ENCODE measurements around the gene ZDHHC11B. TPM values are rescaled to one million over a fixed set of nuclear protein-coding genes. Genes with fewer than 3 reads are reported as not detected.
"Not testable (repeated sequence)": the region's sequence is repeated elsewhere in the genome, so short reads cannot be mapped to it uniquely, and the experiment has no call there.

The ZDHHC11B gene
- total RNA-seq, 8 experiments from 2014 or later = 0.24 to 8.6 (median 3.3) TPM; not detected in 1

- H3K27ac ChIP-seq; in situ Hi-C loops (cut with MboI; ENCODE audit: low pct_unique_long_range_greater_than_20kb in 2 of 9, low sequenced_read_pairs in 9 of 9, unreplicated experiment in 9 of 9); H3K4me3 ChIP-seq; H3K4me1 ChIP-seq (replicated peaks in 1 of 2): not testable (repeated sequence)
- ATAC-seq (replicated peaks in 6 of 8) = peak in 1 of 8 experiments; percentile 49
- WGBS, 10 experiments = 93 to 100% methylated on average over 1 to 2 of the region's 4 CpGs; no CpG with 5 or more reads in 8 of the 10 experiments
These were observed 16.5 kb upstream of the ZDHHC11B start for GRCh38 chr5:801055-801454.

DNA sequence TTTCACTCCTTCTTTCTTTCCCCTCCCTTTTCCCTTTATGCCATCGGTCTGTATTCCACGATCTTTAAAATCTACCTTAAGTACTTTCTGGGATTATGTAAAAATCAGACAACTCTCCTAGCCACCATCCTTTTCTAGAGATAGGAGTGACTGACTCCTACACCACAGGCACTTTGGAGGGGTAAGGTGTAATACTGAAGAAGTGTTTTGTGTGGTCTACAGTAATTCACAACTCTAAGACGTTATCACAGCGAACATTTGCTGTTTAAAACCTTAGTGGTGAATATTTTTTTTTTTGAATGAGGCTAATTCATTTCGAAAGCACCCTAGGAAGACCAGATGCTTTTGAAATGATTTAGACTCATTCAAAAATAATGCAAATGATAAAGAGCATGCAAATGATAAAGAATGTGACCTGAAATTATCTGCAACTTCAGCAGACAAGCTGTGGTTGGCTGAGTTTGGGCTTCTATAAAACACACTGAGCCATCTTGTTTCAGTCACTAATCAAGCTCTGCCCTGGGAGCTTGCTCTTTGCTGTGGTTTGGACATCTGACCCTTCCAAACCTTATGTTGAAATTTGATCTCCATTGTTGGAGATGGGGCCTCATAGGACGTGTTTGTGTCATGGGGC is 14.1 kb upstream of the ZDHHC11B start:
- in situ Hi-C loops (cut with MboI; ENCODE audit: low pct_unique_long_range_greater_than_20kb in 2 of 9, low sequenced_read_pairs in 9 of 9, unreplicated experiment in 9 of 9); H3K4me1 ChIP-seq (replicated peaks in 1 of 2); H3K27ac ChIP-seq; H3K4me3 ChIP-seq: not testable (repeated sequence)
- WGBS, 10 experiments = 80% methylated on average over 1 of the region's 6 CpGs; no CpG with 5 or more reads in 9 of the 10 experiments
- ATAC-seq (replicated peaks in 6 of 8) = peak in 2 of 8 experiments; percentile 23 to 47

DNA sequence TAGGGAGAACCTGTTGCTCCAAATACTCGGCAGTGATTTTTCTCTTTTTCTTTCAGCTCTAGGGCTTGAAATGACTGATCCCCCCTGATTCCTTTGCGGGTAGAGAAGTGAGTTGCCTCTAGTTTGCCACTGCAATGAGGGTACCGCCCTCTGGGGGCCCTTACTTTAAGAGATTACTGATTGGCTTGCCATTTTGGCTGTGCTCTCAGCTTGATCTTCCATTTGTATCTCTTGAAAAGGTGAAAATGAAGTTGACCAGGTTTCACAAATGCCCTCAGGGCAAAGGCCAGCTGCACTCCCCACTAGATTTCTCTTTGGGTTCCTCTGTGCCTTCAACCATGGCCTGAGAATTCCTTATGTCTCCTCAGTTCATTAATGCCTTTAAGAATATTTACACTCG is 13.5 kb upstream of the ZDHHC11B start:
- in situ Hi-C loops (cut with MboI; ENCODE audit: low pct_unique_long_range_greater_than_20kb in 2 of 9, low sequenced_read_pairs in 9 of 9, unreplicated experiment in 9 of 9); ATAC-seq (replicated peaks in 6 of 8): not testable (repeated sequence)

DNA sequence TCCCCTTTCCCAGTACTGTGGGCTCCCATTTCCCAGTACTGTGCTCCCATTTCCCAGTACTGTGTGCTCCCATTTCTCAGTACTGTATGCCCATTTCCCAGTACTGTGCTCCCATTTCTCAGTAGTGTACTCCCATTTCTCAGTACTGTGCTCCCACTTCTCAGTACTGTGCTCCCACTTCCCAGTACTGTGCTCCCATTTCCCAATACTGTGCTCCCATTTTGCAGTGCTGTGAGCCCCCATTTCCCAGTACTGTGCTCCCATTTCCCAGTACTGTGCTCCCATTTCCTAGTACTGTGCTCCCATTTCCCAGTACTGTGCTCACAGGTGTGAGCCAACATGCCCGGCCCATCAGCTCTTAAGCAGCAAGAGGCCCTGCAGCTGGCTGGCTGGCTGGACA is 11.3 kb upstream of the ZDHHC11B start:
- H3K27ac ChIP-seq; H3K4me3 ChIP-seq; in situ Hi-C loops (cut with MboI; ENCODE audit: low pct_unique_long_range_greater_than_20kb in 2 of 9, low sequenced_read_pairs in 9 of 9, unreplicated experiment in 9 of 9); ATAC-seq (replicated peaks in 6 of 8); H3K4me1 ChIP-seq (replicated peaks in 1 of 2): not testable (repeated sequence)
- no CpG with 5 or more reads among the region's 1 CpG for WGBS, 10 experiments

More for the DNA sequence above, 13.5 kb upstream of the ZDHHC11B start:
- not testable (repeated sequence) for H3K27ac ChIP-seq; H3K4me1 ChIP-seq (replicated peaks in 1 of 2); H3K4me3 ChIP-seq
- WGBS, 10 experiments = 44 to 100% (median 70%) methylated on average over 1 to 2 of the region's 4 CpGs; no CpG with 5 or more reads in 7 of the 10 experiments

GRCh38 chr5:794948-795347 is 10.4 kb upstream of the ZDHHC11B start:
- H3K4me1 ChIP-seq (replicated peaks in 1 of 2); ATAC-seq (replicated peaks in 6 of 8); in situ Hi-C loops (cut with MboI; ENCODE audit: low pct_unique_long_range_greater_than_20kb in 2 of 9, low sequenced_read_pairs in 9 of 9, unreplicated experiment in 9 of 9); H3K27ac ChIP-seq; H3K4me3 ChIP-seq: not testable (repeated sequence)
- WGBS, 10 experiments = 43 to 83% (median 61%) methylated on average over 1 of the region's 1 CpG; no CpG with 5 or more reads in 6 of the 10 experiments

- 75 to 95% (median 86%) methylated on average over 4 to 6 of the region's 10 CpGs; no CpG with 5 or more reads in 6 of the 10 experiments for WGBS, 10 experiments
- in situ Hi-C loops (cut with MboI; ENCODE audit: low pct_unique_long_range_greater_than_20kb in 2 of 9, low sequenced_read_pairs in 9 of 9, unreplicated experiment in 9 of 9) = loop anchor here in 1 of 9 experiments (10.0 kb wide), 1 partner anchor 94 kb away; the partner anchor contains the start of gene TPPP
- ATAC-seq (replicated peaks in 6 of 8); H3K4me3 ChIP-seq; H3K4me1 ChIP-seq (replicated peaks in 1 of 2); H3K27ac ChIP-seq: not testable (repeated sequence)
These were observed 4.2 kb upstream of the ZDHHC11B start for GRCh38 chr5:788703-789102.

DNA sequence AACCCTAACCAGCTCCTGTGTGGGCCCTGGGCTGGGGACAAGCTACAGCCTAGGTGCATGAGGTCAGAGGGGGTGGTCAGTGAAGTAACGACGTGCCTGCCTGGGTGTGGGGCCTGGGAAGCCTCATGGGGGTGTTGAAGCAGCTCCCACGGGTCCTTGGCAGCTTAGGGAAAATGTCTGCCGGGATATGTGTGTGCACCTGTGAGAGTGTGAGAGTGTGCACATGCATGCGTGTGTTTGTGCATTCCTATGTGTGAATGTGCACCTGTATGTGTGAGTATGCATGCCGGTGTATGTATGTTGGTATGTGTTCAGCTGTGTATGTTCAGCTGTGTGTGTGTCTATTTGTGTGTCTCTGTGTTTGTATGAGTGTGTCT is 3.3 kb upstream of the ZDHHC11B start:
- H3K27ac ChIP-seq; H3K4me1 ChIP-seq (replicated peaks in 1 of 2); ATAC-seq (replicated peaks in 6 of 8); H3K4me3 ChIP-seq: not testable (repeated sequence)
- in situ Hi-C loops (cut with MboI; ENCODE audit: low pct_unique_long_range_greater_than_20kb in 2 of 9, low sequenced_read_pairs in 9 of 9, unreplicated experiment in 9 of 9) = loop anchor here in 1 of 9 experiments (10.0 kb wide), 1 partner anchor 93 kb away; the partner anchor contains the start of gene TPPP
- 100% methylated on average over 1 of the region's 6 CpGs; no CpG with 5 or more reads in 9 of the 10 experiments for WGBS, 10 experiments

- WGBS, 10 experiments = no CpG with 5 or more reads among the region's 18 CpGs
- in situ Hi-C loops (cut with MboI; ENCODE audit: low pct_unique_long_range_greater_than_20kb in 2 of 9, low sequenced_read_pairs in 9 of 9, unreplicated experiment in 9 of 9) = loop anchor here in 1 of 9 experiments (10.0 kb wide), 1 partner anchor 93 kb away; the partner anchor contains the start of gene TPPP
- H3K27ac ChIP-seq; H3K4me3 ChIP-seq; ATAC-seq (replicated peaks in 6 of 8); H3K4me1 ChIP-seq (replicated peaks in 1 of 2): not testable (repeated sequence)
These were observed 2.8 kb upstream of the ZDHHC11B start for GRCh38 chr5:787224-787856.

GRCh38 chr5:785181-785705 is 714 bp upstream of the ZDHHC11B start:
- not testable (repeated sequence) for H3K4me1 ChIP-seq (replicated peaks in 1 of 2); H3K27ac ChIP-seq
- in situ Hi-C loops (cut with MboI; ENCODE audit: low pct_unique_long_range_greater_than_20kb in 2 of 9, low sequenced_read_pairs in 9 of 9, unreplicated experiment in 9 of 9) = loop anchor here in 1 of 9 experiments (10.0 kb wide), 1 partner anchor 90 kb away; the partner anchor contains the start of gene TPPP
- peak overlapping the region; percentile 43 to 99 (median 91) for H3K4me3 ChIP-seq
- ATAC-seq (replicated peaks in 6 of 8) = peak in 5 of 8 experiments; percentile 12 to 39 (median 24)
- WGBS, 10 experiments = no CpG with 5 or more reads among the region's 43 CpGs

DNA sequence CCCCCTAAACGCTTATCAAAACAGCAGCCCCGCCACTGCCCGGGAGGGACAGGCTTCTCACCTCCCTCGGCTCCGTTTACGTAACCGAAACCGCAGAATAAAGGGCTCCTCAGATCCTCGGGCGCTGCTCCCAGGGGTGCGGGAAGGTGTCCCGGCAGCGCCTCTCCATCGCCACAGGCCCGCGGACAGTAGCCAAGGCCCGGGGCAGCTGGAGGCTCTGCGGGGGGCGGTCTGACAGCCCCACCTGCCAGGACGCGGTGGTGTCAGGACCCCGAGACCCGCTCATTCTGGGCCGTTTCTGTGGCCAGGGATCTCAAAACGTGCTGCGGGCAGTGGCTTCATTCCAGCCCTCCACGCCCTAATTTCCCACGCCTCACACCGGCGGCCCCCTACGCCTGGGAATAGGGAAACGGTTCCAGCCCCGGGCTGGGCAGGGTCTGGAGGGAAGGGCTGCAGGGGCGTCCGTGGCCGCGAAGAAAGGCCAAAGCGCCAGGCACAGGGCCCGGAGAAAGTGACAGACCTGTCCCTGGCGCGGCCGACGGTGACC is 575 bp downstream of the ZDHHC11B start:
- H3K4me1 ChIP-seq (replicated peaks in 1 of 2) = not testable (repeated sequence)
- H3K4me3 ChIP-seq = peak overlapping the region; percentile 85 to 100 (median 98)
- in situ Hi-C loops (cut with MboI; ENCODE audit: low pct_unique_long_range_greater_than_20kb in 2 of 9, low sequenced_read_pairs in 9 of 9, unreplicated experiment in 9 of 9) = loop anchor here in 1 of 9 experiments (10.0 kb wide), 1 partner anchor 89 kb away; the partner anchor contains the start of gene TPPP
- H3K27ac ChIP-seq = peak overlapping the region; percentile 51 to 84
- peak in 5 of 8 experiments; percentile 0 to 15 (median 1) for ATAC-seq (replicated peaks in 6 of 8)
- WGBS, 10 experiments = 0 to 16% (median 0%) methylated on average over 1 to 7 of the region's 43 CpGs; no CpG with 5 or more reads in 7 of the 10 experiments

GRCh38 chr5:783049-783802 is 1.3 kb downstream of the ZDHHC11B start:
- WGBS, 10 experiments = 8% methylated on average over 2 of the region's 31 CpGs; no CpG with 5 or more reads in 9 of the 10 experiments
- peak overlapping the region in 3 of 5 donors; percentile 91 to 99 (median 98) for H3K4me3 ChIP-seq
- not testable (repeated sequence) for H3K4me1 ChIP-seq (replicated peaks in 1 of 2); H3K27ac ChIP-seq
- peak; percentile 49 to 79 (median 70) for ATAC-seq (replicated peaks in 6 of 8)
- in situ Hi-C loops (cut with MboI; ENCODE audit: low pct_unique_long_range_greater_than_20kb in 2 of 9, low sequenced_read_pairs in 9 of 9, unreplicated experiment in 9 of 9) = loop anchor here in 1 of 9 experiments (10.0 kb wide), 1 partner anchor 88 kb away; the partner anchor contains the start of gene TPPP

DNA sequence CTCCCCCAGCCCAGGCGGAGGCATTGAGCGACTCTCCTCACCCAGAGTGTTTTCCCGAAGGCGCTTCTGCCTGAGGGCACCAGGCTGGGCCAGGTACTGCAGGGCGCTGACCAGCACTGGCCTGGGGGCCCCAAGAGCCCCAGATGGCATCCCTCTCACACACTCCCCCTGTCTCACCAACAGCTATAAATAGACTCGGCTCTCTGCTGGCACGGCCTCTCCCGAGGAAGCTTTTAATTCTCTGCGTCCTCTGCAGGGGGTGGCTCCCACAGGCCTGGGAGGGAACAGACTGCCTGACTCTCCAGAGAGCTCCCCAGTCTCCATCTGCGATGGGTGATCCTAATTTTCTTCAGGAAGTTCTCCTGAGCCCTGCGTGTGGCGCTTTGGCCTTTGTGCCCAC is 2.2 kb downstream of the ZDHHC11B start:
- WGBS, 10 experiments = no CpG with 5 or more reads among the region's 12 CpGs
- not testable (repeated sequence) for H3K27ac ChIP-seq; H3K4me3 ChIP-seq; H3K4me1 ChIP-seq (replicated peaks in 1 of 2)
- peak in 6 of 8 experiments; percentile 2 to 20 (median 11) for ATAC-seq (replicated peaks in 6 of 8)
- in situ Hi-C loops (cut with MboI; ENCODE audit: low pct_unique_long_range_greater_than_20kb in 2 of 9, low sequenced_read_pairs in 9 of 9, unreplicated experiment in 9 of 9) = loop anchor here in 1 of 9 experiments (10.0 kb wide), 1 partner anchor 88 kb away; the partner anchor contains the start of gene TPPP
